GM21367 (cell line): Measurements from ENCODE around the gene SAPCD1.

ENCODE experiments used
- ATAC-seq: cut with Tn5 transposase; IDR thresholded peaks from one replicate; pipeline ENCODE4 v1.9.1; 2021; ENCODE audit not compliant: unreplicated experiment

The SAPCD1 gene

DNA sequence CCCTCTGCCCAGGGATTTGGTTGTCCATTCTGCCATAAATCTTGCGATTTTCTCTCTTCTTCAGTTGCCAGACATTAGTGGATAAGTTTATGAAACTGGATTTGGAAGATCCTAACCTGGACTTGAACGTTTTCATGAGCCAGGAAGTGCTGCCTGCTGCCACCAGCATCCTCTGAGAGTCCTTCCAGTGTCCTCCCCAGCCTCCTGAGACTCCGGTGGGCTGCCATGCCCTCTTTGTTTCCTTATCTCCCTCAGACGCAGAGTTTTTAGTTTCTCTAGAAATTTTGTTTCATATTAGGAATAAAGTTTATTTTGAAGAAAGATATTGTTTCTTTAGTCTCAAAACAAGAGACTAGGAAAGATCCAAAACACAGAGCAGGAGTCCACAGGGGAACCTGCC, at the start of gene SAPCD1:
Gene SAPCD1 (plus strand): TSS at position 301 of the 400 bp plus-strand sequence. CDS start 399 bp downstream, outside the sequence.
- no peak for ATAC-seq

DNA sequence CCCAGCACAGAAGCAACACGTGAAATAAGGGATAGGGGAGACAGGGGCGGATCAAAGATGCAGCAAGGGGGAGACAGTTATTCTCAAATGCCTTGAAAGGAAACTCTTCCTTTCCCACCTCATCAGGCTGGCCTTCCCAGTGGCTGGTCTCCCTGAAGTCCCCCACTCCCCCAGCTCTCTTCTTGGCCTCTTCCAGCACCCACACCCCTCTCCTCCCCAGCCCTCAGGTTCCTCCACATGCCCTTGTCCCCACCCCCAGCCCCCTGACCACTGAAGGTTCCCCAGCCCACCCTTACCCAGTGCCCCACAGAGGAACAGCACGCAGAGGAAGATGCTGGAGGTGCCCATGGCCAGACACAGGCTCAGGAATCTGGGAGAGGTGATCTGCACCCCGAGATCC, 49.0 kb upstream of the SAPCD1 start:
- ATAC-seq: no peak

DNA sequence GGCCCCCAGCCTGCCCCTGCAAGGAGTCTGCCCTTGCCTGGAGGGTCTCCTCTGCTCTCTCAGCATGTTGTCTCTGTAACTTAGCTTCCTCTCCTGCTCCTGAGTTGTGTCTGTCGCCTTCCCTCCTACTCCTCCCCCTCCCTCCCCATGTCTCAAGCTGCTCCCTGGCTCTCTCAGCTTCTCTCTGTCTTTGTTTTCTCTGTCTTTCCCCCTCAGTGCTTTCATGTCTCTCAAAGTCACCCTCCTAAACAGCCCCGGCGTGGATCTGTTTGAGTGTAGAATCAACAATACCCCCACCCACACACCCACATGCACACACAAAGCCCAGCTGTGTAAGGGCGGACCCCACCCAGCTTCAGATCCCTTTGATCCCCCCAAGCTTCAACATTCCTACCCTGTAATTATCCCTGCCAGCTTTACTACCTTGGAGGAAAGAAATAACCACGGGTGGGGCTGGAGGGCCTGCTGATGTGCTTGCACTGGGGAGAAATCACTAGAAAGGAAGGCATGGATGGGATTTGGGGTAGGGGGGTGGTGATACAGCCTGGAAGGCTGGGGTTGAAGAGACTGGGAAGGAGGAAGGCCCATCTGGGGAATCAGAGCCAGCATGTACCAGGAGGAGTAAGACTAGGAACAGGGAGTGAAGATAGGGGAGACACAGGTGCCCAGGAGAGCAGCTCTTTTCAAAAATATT, 48.3 kb upstream of the SAPCD1 start:
- no peak for ATAC-seq

DNA sequence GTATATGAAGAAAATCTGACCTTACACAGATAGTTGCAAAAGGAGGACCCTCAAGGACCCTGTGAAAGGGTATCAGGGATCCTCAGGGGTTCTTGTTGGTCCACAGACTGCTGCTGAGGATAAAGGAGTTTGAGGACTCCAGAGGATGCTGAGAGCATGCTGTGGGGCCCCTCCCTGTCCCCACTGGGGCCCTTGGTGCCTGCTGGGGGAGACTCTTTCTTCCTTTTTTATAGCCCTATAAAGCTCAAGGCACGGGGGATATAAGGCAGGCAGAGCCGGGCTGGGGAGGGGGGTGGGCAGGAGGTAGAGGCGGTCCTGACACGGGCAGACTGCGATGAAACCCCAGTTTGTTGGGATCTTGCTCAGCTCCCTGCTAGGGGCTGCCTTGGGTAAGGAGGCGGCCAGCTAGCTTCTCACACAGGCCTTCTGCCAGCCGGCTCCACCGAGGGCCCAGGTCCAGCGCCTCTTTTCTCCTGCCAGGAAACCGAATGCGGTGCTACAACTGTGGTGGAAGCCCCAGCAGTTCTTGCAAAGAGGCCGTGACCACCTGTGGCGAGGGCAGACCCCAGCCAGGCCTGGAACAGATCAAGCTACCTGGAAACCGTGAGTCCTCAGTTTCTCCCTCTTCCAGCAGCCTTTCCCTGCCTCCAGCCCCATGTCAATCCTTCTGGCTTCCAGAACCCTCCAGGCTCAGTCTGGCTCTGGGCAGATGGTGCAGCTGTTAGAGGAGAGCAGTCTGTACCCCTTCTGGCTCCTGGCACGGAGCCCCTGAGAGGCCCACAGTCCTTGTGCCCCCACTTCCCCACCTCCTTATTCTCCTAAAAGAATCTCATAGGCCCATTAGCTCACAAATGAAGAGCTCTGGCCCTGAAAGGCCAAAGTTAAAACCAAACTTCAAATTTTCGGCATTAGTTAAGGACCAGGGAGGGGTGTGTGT, 47.2 kb upstream of the SAPCD1 start, which contains the start of gene LY6G6D:
Gene LY6G6D (plus strand): TSS at position 327 of the 937 bp plus-strand sequence. CDS start 8 bp downstream, at position 335.
- ATAC-seq: no peak

DNA sequence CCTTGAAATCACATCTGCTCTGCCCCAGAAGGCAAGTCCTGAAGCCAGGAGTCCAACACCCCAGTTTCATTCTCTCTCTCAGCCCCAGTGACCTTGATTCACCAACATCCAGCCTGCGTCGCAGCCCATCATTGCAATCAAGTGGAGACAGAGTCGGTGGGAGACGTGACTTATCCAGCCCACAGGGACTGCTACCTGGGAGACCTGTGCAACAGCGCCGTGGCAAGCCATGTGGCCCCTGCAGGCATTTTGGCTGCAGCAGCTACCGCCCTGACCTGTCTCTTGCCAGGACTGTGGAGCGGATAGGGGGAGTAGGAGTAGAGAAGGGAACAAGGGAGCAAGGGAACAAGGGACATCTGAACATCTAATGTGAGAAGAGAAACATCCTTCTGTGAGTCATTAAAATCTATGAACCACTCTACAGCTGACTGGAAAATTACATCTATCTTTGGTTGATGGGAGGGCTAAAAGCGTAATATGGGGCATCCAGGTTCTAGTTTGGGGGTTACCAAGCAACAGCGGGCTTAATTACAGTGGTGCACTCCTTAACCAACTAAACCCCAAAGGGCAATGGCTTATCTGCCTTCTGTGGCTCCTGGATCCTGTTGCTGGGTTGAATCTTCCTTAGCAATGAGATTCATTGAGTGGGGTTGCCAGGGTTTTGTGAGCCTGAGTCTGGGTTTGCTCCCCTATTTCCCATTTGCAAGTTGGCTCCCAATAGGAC, 44.8 kb upstream of the SAPCD1 start:
- ATAC-seq: no peak

DNA sequence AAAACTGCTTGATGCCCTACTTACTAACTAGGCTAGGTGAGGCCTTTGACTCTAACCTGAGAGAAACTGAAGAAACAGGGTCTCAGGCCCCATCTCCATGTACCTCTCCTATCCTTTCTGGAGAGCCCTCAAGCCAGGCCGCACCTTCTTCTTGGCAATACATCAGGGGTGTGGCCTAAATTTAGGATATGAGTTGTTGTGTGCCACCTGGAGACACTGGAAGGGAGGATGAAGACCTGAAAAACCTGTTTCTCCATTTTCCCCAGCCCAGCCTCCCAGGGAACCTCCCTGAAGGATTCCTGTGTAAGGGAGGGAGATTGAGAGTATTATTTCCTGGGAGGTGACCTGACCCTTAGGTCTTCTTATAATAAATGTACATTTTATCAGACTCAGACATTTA, 44.2 kb upstream of the SAPCD1 start:
- no peak for ATAC-seq

DNA sequence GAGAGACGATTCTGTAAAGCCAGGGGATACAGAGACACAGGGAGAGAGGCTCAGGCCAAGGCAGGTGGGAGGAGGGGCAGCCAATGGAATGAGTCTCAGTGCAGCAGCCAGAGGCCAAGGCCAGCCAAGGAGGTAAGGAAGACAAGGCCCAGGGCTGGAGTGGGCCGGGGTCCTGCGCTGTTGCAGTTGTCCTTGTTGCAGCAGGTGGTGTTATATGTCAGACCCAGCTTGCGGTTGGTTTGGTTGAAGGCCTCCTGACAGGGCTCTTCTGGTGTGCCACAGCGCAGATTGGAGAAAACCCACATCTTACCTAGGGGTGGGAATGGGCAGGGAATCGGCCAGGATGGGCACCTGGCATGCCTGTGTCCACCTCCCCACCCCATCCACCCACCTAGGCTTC, 43.5 kb upstream of the SAPCD1 start:
- no peak for ATAC-seq

DNA sequence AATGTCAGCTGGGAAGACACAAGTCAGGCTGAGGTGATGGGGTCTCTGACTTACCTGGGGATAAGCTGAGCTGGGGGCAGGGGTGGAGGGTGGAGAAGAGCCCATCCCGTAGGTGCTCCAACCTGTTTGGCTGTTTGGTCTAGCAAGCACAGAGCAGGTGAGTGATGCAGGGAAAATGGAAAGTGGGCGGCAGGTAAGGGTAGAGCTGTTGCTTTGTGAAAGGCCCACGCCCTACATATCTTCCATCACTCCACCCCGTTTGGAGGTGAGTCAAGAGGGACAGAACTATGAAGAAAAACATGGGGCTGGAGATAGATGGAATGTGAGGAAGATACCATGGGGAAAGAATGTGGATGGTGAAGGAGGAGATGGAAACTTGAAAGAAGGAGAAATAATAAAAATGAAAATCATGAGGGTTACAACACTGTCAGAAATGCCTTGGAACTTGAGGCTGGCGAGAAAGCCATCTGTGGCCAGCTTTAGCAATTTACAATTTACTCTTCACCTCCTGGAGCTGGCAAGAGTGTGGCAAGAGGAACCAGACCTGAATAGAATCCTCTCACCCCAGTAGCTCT, 42.2 kb upstream of the SAPCD1 start:
- ATAC-seq: no peak

DNA sequence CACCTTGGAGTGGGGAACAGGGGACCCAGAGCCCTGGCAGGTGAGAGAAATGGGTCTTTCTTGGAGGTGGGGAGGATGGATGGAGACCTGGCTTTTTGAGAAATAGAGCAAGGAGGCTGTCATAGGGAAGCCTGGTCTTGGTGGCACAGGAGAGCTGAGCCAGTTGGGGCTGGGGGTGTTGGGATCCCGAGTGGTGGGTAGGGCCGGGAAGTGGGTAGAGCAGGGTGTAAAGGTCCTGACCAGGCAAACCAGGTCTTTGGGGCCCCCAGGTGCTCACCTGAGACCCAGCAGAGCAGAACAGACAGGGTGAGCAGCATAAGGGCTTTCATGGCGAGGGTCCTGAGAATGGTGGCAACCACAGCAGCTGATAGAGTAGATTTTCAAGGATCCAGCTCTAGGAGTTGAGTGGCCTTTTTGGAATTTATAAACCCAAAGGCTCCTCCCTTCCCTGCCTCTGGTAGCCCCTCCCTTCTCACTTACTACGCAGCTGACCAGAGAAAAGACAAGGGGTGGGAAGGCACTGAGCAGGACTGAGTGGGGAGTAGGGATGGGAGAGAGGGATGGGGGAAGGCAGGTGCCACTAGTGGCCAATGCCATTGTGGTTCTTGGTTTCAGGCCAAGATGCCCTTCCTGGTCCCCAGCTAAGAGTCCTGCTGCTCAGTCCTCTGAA, 41.0 kb upstream of the SAPCD1 start, which contains the start of gene LY6G6C:
Gene LY6G6C (minus strand): TSS at position 396 of the 670 bp plus-strand sequence. CDS start 67 bp downstream, at position 329.
- no peak for ATAC-seq

DNA sequence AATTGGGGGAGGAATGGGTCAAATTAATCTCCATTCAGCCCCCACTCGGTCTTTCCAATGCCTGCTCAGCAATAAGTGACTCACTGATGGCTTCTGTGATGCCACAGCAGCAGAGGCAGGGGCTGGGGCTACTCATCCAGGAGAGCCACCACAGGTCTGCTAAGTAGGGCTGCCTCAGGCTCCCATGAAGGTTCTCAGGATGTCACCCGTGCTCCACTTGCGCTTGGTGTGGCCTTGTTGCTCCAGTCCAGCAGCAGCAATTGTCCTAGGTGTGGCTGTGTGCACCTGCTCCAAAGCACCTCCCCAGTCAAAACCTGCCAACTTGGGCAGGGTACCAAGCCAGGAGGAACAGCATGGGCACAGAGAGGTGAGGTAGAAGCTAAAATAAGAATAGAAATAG, 40.3 kb upstream of the SAPCD1 start:
- ATAC-seq: no peak

DNA sequence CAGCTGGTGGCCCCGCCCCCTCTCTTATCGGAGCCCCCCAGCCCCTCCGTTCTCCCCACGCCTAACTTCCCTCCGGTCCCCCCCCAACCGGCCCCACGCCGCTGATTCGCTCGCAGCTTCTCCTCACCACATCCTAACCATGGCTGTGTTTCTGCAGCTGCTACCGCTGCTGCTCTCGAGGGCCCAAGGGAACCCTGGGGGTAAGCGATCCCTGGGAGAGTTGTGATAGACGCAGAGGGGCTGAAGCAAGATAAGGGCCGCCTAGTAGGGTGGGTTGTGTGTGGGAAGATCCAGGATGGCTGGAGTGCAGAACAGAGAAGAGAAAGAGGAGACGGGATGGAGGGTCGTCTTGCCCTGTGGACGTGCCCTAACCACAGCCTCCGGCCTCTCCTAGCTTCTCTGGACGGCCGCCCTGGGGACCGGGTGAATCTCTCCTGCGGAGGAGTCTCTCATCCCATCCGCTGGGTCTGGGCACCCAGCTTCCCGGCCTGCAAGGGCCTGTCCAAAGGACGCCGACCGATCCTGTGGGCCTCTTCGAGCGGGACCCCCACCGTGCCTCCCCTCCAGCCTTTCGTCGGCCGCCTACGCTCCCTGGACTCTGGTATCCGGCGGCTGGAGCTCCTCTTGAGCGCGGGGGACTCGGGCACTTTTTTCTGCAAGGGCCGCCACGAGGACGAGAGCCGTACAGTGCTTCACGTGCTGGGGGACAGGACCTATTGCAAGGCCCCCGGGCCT, 39.0 kb upstream of the SAPCD1 start, which contains the start of gene MPIG6B:
Gene MPIG6B (plus strand): TSS at position 129 of the 735 bp plus-strand sequence. CDS start 11 bp downstream, at position 140.
- ATAC-seq: no peak

DNA sequence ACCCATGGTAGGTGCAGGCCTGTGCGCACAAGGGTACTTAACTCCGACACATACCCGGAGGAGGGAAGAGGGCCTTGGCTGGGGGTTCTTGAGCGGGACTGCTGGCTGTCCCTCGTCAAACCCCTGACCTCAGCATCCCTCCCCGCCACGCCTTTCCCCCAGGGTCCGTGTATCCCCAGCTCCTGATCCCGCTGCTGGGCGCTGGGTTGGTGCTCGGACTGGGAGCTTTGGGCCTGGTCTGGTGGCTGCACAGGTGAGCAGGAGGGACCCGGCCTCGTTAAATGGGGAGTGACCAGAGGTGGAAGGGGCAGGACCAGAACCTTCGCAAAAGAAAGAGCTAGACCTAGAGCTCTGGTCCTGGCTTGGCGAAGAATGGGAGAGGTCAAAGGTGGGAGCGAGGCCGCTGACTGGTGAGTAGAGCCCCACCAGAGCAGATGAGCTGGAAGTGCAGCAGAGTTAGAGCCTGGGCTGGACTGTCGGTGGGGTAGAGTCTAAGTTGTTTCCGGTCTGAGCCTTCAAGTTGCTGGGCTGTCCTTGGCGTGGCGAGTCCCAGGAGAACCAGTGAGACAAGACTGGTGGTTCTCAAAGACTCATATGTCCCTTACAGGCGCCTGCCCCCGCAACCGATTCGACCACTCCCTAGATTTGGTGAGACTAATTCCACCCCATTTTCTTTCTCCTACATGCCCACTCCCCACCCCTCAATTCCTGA, 38.3 kb upstream of the SAPCD1 start:
- ATAC-seq: no peak

DNA sequence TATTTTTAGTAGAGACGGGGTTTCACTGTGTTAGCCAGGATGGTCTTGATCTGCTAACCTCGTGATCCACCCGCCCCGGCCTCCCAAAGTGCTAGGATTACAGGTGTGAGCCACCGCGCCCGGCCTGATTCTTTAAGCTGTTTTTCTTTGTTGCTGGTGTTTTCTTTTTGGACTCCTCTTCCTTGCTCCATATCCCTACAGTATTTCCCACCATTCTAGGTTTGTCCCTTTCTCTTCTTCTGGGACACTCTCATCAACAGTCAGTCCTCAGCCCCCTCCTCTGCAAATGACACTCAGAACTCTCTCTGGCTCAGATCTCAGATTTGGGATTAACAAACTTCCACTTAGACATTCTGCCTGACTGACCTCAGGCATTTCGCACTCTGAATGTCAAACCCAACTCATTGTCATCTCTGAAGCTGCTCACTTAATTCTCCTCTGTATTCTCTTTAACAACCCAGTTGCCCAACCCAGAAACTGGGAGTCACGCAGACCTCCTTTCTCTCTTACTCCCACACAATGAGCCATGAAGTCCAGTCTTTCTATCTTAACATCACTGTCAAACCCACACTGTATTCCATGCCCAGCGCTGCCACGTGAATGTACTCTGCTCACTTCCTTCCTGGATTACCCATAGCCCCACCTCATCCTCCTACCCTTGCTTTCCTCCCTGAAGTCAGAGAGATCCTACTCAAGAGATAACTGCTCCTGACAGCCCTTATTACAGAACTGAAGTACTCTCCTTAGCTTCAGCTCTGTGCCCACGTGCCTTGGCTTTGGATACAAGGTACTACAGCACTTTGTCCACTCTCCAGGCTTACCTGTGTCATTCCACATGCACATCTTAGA, 36.7 kb upstream of the SAPCD1 start:
- ATAC-seq: no peak

DNA sequence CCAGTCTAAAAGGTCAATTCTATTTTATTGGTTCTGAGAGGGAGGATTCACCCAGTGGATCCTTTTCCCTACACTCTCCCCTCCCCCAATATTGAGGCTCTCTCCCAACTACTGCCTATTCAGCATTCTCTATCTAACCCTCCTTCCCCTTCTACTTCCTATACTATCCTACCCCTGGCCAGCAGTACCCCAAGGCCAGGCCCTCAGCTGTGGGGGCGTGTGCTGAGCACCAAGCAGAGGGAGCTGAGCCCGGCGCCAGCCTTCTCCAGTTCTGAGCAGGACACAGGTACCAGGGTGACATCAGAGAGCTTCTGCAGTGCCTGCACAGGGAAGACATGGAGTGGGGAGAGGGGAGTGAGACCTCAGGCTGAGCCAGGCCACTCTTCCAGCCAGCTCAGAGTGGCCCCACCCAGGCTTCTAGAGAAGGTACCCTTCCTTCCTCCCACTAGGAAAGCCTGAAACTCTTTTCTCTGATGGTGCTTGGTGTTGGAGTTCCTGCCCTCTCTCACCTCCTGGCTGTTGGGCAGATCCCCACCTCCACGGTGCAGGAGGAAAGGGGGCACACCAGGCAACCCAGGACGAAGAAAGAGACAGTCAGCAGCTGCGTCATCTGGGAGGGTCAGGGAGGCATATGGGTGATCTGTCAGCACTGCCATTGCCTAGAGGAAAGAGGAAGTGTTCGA, 35.3 kb upstream of the SAPCD1 start:
- no peak for ATAC-seq

DNA sequence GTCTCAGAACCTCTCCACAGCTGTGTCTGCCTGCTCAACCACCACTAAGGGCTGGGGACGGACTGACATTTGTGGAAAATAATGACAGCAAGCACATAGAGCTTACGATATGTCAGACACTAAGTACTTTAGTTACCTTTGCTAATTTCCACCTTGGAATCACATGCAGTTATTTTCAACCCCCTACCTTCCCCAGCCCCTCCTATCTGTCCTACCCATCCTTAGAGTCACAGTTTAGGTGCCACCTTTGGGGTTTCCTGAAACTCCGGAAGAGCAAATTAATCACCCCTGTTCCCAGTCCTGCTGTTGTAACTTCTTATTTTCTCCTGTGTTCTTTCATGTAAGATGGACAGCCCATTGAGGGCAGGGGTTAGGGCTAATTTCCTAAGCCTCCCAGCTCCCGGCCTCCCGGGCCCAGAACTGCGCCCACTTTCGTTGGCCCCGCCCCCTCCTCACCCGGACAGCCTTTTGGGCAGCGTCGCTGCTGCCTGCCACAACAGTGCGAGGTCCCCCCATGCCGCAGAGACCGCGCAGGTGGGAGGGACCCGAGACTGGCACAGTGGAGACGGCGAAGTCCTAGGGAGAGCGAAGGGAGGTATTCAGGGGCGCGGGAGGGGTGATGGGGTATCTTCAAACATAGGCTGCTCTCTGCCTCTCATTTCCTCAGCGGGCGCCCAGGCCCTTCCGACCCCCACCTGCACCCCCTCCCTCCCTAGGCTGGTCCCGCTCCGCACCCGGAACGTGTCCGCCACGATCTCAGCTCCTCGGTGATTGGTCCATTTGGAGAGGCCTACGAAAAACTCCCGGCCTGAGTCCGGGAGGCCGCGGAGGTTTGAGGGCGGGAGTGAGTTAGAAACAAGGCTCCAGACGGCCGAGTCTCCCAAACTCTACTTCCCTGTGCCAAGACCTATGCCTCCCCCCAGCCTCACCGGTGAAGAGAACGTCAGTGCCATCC, 34.5 kb upstream of the SAPCD1 start:
- ATAC-seq: no peak

DNA sequence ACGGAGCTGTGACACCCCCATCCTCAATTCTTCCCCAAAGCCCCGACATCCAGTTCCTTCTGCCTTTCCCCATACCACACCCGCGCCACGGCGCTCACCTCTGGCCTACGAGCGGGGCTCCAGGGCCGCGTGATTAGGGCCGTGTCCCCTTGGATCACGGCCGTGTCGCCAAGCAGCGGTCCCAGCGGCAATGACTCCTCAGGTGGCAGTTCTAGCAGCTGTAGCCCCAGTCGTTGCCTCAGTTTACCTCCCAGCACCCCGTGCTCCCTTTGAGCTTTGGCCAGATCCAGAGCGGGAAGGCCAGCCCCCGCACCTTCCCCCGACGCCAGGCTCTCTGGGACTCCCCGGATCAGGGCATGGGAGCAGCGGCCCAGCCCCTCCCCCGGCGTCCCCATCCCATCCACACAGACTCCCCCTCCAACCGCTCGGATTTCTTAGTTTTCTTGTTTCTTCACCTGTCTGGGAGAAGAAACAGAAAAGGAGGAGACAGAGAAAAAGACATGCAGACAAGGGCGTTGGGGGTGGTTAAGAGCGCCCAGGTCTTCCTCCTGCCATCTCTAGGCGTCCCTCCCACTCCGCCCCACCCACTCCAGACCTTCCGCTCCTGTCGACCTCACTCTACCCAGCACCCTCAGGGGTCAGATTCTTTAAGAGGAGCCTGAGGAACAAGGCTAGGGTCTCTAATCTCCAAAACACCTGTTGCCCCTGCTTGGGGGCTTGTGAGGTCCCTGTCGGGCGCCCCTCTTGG, 33.5 kb upstream of the SAPCD1 start, which contains the start of gene DDAH2:
Gene DDAH2 (minus strand): TSS at position 533 of the 748 bp plus-strand sequence. CDS start 138 bp downstream, at position 395.
- no peak for ATAC-seq
